ENCODE measurements around the gene NUCB2.
"Not testable (repeated sequence)": the region's sequence is repeated elsewhere in the genome, so short reads cannot be mapped to it uniquely, and the experiment has no call there.

NUCB2 gene

DNA sequence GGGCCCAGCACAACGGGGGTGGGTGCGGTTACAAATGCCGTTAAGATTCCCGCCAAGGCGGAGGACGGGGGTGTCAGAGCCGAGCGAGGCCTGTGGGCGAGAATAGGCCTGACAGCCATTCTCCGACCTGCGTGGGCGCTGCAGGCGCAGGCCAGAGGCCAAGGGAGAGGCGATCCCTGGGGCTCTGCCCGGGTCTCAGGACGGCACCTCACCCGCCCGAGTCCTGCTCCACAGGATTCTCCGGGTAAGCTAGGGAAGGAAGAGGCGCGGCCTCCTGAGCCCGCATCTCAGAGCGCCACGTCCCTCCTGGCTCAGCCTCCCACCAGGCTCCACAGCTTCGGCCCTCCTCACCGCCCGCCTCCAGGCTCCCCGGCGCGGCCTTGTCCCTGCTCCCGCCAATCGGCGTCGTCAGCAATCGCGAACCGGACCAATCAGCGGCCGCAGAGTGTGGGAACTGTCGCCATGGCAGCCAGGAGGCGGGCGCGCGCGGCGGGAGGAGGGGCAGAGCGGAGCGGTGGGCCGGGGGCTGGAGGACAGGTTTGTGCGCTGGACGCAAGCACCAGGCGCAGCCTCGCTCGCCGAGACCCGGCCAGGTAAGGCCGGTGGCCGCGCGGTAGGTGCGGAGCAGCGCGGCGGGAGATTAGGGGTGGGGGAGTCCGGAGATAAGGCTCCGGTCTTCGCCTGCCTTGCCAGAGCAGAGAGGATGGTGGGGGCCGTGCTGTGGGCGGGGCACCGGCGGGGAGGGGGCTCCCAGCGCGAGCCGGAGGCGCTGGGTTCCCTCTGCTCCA lies at the start of gene NUCB2:
TSS of gene NUCB2 (plus strand) at position 504 of the 788 bp plus-strand sequence. CDS start 18,585 bp downstream, outside the sequence.
- ChIA-PET POLR2A (interaction anchor here (1.1 kb wide), 1 partner anchor 23 kb away, joined by 3 read pairs; no protein-coding TSS in a partner anchor), CTCF (interaction anchor here (1.0 to 2.8 kb wide), 9 partner anchors 8 to 109 kb away, joined by 3 to 9 read pairs (median 3); no protein-coding TSS in a partner anchor)
- TF ChIP-seq, protein P1, sequence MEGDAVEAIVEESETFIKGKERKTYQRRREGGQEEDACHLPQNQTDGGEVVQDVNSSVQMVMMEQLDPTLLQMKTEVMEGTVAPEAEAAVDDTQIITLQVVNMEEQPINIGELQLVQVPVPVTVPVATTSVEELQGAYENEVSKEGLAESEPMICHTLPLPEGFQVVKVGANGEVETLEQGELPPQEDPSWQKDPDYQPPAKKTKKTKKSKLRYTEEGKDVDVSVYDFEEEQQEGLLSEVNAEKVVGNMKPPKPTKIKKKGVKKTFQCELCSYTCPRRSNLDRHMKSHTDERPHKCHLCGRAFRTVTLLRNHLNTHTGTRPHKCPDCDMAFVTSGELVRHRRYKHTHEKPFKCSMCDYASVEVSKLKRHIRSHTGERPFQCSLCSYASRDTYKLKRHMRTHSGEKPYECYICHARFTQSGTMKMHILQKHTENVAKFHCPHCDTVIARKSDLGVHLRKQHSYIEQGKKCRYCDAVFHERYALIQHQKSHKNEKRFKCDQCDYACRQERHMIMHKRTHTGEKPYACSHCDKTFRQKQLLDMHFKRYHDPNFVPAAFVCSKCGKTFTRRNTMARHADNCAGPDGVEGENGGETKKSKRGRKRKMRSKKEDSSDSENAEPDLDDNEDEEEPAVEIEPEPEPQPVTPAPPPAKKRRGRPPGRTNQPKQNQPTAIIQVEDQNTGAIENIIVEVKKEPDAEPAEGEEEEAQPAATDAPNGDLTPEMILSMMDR (IDR thresholded peaks at IDR 0.05; ENCODE audit: control extremely low read depth, extremely low read depth, low read depth, missing control alignments) = no peak
- DNase-seq (ENCODE audit: extremely low spot score) = peak; percentile 96

DNA sequence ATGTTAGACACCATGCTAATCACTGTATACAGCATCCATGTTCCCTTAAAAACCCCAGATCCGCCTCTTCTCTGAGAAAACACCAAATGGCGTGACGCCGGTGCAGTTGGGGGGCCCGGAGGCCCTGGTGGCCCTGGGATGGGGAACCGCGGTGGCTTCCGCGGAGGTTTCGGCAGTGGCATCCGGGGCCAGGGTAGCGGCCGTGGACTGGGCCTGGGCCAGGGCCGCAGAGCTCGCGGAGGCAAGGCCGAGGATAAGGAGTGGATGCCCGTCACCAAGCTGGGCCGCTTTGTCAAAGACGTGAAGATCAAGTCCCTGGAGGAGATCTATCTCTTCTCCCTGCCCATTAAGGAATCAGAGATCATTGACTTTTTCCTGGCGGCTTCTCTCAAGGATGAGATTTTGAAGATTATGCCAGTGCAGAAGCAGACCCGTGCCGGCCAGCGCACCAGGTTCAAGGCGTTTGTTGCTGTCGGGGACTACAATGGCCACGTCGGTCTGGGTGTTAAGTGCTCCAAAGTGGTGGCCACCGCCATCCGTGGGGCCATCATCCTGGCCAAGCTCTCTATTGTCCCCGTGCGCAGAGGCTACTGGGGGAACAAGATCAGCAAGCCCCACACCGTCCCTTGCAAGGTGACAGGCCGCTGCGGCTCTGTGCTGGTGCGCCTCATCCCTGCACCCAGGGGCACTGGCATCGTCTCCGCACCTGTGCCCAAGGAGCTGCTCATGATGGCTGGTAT lies 48.2 kb upstream of the NUCB2 start:
- DNase-seq (ENCODE audit: extremely low spot score); POLR2A ChIA-PET: not testable (repeated sequence)
- CTCF ChIA-PET = interaction anchor here (1.5 to 3.2 kb wide), 7 partner anchors 10 to 299 kb away, joined by 4 to 21 read pairs (median 6); no protein-coding TSS in a partner anchor

DNA sequence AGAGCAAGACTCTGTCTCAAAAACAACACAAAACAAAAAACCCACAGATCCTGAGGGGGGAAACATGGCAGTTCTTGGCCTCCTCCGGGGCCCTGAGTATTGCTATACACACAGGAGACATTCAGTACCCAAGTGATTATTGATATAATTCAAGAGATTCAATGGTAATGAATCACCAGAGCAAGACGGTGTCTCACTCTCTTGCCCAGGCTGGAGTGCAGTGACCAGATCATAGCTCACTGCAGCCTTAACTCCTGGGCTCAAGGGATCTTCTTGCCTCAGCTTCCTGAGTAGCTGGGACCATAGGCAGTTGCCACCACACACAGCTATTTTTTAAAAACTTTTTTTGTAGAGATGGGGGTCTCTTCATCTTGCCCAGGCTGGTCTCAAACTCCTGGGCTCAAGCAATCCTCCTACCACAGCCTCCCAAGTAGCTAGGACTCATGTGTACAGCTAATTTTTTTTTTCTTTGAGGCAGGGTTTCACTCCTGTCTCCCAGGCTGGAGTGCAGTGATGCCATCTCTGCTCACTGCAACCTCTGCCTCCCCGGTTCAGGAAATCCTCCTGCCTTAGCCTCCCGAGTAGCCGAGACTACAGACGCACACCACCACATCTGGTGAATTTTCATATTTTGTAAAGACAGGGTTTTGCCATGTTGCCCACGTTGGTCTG lies 46.9 kb upstream of the NUCB2 start:
- ChIA-PET CTCF (interaction anchor here (0.7 to 3.2 kb wide), 36 partner anchors 8 to 491 kb away, joined by 3 to 22 read pairs (median 4); partner anchors contain the start of genes NUCB2 and PIK3C2A), POLR2A (interaction anchor here (0.7 kb wide), 1 partner anchor 22 kb away, joined by 3 read pairs; the partner anchor contains the start of gene PIK3C2A)
- no peak for DNase-seq (ENCODE audit: extremely low spot score)
- TF ChIP-seq, protein P1 (IDR thresholded peaks at IDR 0.05; ENCODE audit: control extremely low read depth, extremely low read depth, low read depth, missing control alignments) = no peak

DNA sequence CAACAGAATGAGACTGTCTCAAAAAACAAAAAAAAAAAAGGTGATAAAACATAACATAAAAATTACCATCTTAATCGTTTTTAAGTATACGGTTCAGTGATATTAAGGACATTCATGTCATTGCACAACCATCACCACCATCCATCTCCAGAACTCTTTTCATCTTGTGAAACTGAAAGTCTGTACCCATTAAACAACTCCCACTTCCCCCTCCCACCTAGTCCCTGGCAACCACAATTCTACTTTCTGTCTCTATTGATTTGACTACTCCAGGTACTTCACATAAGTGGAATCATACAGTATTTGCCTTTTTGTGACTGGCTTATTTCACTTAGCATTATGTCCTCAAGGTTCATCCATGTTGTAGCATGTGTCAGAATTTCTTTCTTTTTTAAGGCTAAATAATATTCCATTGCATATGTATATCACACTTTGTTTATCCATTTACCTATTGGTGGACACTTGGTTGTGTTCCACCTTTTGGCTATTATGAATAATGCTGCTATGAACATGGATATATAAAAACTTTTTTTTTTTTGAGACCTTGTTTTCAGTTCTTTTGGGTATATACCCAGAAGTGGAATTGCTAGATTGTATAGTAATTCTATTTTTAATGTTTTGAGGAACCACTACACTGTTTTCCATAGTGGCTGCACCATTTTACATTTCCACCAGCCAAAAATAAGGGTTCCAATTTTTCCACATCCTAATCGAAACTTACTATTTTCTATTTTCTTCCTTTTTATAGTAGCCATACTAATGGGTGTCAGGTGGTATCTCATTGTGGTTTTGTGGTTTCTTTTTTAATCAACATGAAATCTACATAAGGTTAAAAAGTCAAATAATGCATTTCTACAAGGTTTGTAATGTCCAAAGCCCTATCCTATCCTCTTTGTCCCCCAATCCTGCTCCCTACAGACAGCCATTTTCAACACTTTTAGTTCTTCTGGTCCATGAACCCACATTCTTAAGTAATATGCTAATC lies 45.4 kb upstream of the NUCB2 start:
- TF ChIP-seq, protein P1 (IDR thresholded peaks at IDR 0.05; ENCODE audit: control extremely low read depth, extremely low read depth, low read depth, missing control alignments) = no peak
- ChIA-PET CTCF (interaction anchor here (0.8 to 3.2 kb wide), 18 partner anchors 10 to 446 kb away, joined by 3 to 22 read pairs (median 8); partner anchors contain the start of gene PIK3C2A), POLR2A (no interaction called here)
- DNase-seq (ENCODE audit: extremely low spot score) = no peak

DNA sequence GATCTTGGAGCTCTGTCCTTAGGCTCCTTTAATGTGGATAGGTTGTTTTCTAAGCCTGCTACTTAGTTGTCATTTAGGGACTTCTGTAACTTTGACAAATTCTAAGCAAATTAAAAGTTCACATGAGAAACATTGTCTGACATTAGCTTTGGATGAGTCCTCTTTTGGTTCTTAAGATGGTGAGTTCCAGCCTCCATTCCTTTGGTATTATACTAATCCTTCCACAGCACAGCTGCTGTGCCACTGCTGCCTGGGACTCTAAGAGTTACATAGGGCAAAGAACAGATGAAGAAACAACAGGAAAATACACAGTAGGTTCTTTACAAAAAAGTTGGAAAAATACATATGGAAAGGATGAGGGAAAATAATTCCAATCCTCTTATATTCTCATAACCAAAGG lies 43.4 kb upstream of the NUCB2 start:
- DNase-seq (ENCODE audit: extremely low spot score) = no peak
- TF ChIP-seq, protein P1 (IDR thresholded peaks at IDR 0.05; ENCODE audit: control extremely low read depth, extremely low read depth, low read depth, missing control alignments) = no peak
- CTCF ChIA-PET = interaction anchor here (0.7 to 1.1 kb wide), 4 partner anchors 10 to 295 kb away, joined by 3 to 4 read pairs (median 3); no protein-coding TSS in a partner anchor
- POLR2A ChIA-PET = no interaction called here

DNA sequence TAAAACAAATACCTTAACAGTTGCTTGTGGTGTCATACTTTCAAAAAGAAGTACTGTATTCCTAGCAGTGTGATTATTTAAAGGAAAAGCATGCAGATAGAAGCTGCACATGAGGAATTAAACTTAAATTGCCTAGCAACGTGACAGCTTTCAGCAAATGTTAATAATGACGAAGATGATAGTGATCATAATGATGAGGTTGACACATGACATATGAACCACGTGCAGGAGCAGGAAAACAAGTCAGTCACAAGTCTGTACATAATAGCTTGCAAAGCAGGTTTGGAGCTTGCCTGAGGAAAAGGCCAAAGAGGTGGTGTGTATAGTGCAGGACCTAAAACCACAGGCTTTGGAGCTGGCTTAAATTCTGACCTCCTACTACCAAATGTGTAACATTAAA lies 38.2 kb upstream of the NUCB2 start:
- ChIA-PET CTCF (interaction anchor here (0.9 to 1.2 kb wide), 3 partner anchors 9 to 146 kb away, joined by 3 to 4 read pairs (median 3); no protein-coding TSS in a partner anchor), POLR2A (no interaction called here)
- TF ChIP-seq, protein P1 (IDR thresholded peaks at IDR 0.05; ENCODE audit: control extremely low read depth, extremely low read depth, low read depth, missing control alignments) = no peak
- no peak for DNase-seq (ENCODE audit: extremely low spot score)

DNA sequence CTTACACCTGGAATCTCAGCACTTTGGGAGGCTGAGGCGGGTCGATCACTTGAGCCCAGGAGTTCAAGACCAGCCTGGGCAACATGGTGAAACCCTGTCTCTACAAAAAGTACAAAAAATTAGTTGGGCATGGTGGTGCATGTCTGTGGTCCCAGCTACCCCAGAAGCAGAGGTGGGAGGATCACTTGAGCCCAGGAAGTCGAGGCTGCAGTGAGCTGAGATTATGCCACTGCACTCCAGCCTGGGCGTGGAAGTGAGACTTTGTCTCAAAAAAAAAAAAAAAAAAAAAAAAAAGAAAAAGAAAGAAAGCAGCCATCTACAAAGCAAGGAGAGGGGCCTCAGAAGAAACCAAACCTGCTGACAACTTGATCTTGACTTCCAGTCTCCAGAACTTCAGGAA lies 36.6 kb upstream of the NUCB2 start:
- POLR2A ChIA-PET; DNase-seq (ENCODE audit: extremely low spot score): not testable (repeated sequence)
- CTCF ChIA-PET = interaction anchor here (2.9 kb wide), 1 partner anchor 10 kb away, joined by 10 read pairs; no protein-coding TSS in a partner anchor
